ENCODE data around the gene ADAM23. TPM values are rescaled to one million over a fixed set of nuclear protein-coding genes. Genes with fewer than 3 reads are reported as not detected.
A peak's percentile ranks its signal among the peaks of the same experiment; 100 is the strongest.

Gene ADAM23
- total and polyA plus RNA-seq, 9 donors: 0.83 to 18.8 (median 4.1) TPM

GRCh38 chr2:206435742-206436141 lies 7.6 kb upstream of the ADAM23 start:
- Histone ChIP-seq H3K36me3 (no peaks in the 10 kb centered on the region), H3K27ac (no peak overlapping the region), H3K4me3 (no peak overlapping the region), H3K9me3 (no peaks in the 10 kb centered on the region), H3K27me3 (no peaks in the 10 kb centered on the region), H3K4me1 (ENCODE audit: insufficient read depth) (no peaks in the 10 kb centered on the region)
- 3 to 11% (median 3%) methylated on average over 3 of the region's 3 CpGs for WGBS, 3 donors
- TF ChIP-seq CTCF (IDR thresholded peaks at IDR 0.05) (no peak), POLR2A (IDR thresholded peaks at IDR 0.05) (no peak), EP300 (IDR thresholded peaks at IDR 0.05) (no peak)
- DNase-seq: no peak
- intact Hi-C loops (cut with DNase I): no loop called here

DNA sequence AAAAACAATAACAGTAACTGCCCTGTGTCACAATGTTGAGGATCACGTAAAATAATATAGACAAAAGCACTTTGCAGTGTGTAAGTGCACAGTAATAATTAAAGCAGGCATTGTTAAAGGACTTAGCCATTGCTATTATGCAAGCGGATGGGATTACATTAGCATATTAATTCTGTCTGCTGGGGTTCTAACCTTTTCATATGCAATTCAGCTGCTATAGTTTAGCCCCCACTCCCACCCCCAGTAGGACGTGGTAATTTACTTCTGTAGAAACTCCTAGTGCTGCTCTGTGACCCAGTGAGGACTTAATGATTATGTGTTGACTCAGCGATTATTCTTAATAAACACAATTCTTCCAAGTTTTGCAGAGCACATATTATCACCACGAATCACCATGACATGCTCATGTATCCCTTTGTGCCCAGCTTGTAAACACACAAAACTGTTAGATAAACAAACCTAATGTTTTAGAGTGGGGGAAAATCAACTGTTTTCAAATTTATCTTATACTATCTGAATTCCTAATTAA lies 5.1 kb upstream of the ADAM23 start:
- TF ChIP-seq EP300 (IDR thresholded peaks at IDR 0.05) (no peak), POLR2A (IDR thresholded peaks at IDR 0.05) (no peak), CTCF (IDR thresholded peaks at IDR 0.05) (no peak)
- no peaks in the 10 kb centered on the region for H3K27me3 ChIP-seq

GRCh38 chr2:206442474-206442832 lies 879 bp upstream of the ADAM23 start:
- intact Hi-C loops (cut with DNase I): no loop called here
- no peak for TF ChIP-seq POLR2A (IDR thresholded peaks at IDR 0.05)
- TF ChIP-seq EP300 (IDR thresholded peaks at IDR 0.05): no peak
- TF ChIP-seq CTCF (IDR thresholded peaks at IDR 0.05): no peak
- WGBS, 3 donors: 10 to 16% (median 11%) methylated on average over 10 of the region's 10 CpGs
- Histone ChIP-seq H3K4me3 (no peak overlapping the region), H3K27ac (no peak overlapping the region), H3K9me3 (no peaks in the 10 kb centered on the region), H3K4me1 (ENCODE audit: insufficient read depth) (no peaks in the 10 kb centered on the region), H3K27me3 (no peaks in the 10 kb centered on the region), H3K36me3 (no peaks in the 10 kb centered on the region)
- no peak for DNase-seq

More for the DNA sequence above, 5.1 kb upstream of the ADAM23 start:
- H3K4me1 ChIP-seq (ENCODE audit: insufficient read depth): no peaks in the 10 kb centered on the region
- no peak overlapping the region for H3K4me3 ChIP-seq
- 53 to 66% (median 57%) methylated on average over 5 of the region's 5 CpGs for WGBS, 3 donors
- intact Hi-C loops (cut with DNase I): no loop called here
- H3K9me3 ChIP-seq: no peaks in the 10 kb centered on the region
- H3K36me3 ChIP-seq: no peaks in the 10 kb centered on the region
- H3K27ac ChIP-seq: no peak overlapping the region
- DNase-seq: no peak

GRCh38 chr2:206443735-206444527 lies 599 bp downstream of the ADAM23 start:
- Histone ChIP-seq H3K4me3 (peak overlapping the region; percentile 43), H3K4me1 (ENCODE audit: insufficient read depth) (no peaks in the 10 kb centered on the region), H3K36me3 (no peaks in the 10 kb centered on the region), H3K9me3 (no peaks in the 10 kb centered on the region), H3K27me3 (no peaks in the 10 kb centered on the region), H3K27ac (peak overlapping the region; percentile 46 to 47)
- intact Hi-C loops (cut with DNase I): no loop called here
- 3 to 6% (median 5%) methylated on average over 33 to 77 of the region's 77 CpGs for WGBS, 3 donors
- peak in 4 of 5 donors; percentile 17 to 60 (median 21) for DNase-seq
- no peak for TF ChIP-seq EP300 (IDR thresholded peaks at IDR 0.05)
- TF ChIP-seq POLR2A (IDR thresholded peaks at IDR 0.05): no peak
- TF ChIP-seq CTCF (IDR thresholded peaks at IDR 0.05): no peak

All from ovary (tissue), 9 donors.